Adrenal gland (tissue), 12 donors: ENCODE measurements around the gene MAST4. TPM values are rescaled to one million over a fixed set of nuclear protein-coding genes. Genes with fewer than 3 reads are reported as not detected.

ENCODE experiments used
- DNase-seq, 7 donors: peaks; one replicate each; pipeline ENCODE4 v3.0.0-alpha.2; 2019 to 2020
- H3K27ac ChIP-seq, 5 donors: fragments of 200-600 bp; sonication (generic) in 4 of 5; 1 replicate in 3 of 5; 2 replicates in 2 of 5; pipeline versions ENCODE4 v1.5.1 to v1.8.0; 2016 to 2020; ENCODE audit warnings: mild to moderate bottlenecking in 1 of 5
- H3K27me3 ChIP-seq: fragments of 200-600 bp; 2 replicates; pipeline ENCODE4 v1.8.0; 2021
- H3K36me3 ChIP-seq, 2 donors: fragments of 200-600 bp; replicated peaks in 1 of 2; 1 replicate in 1 of 2; 2 replicates in 1 of 2; pipeline versions ENCODE4 v1.5.1 to v1.8.0; 2018 to 2022
- H3K4me1 ChIP-seq, 2 donors: fragments of 200-600 bp; replicated peaks in 1 of 2; 1 replicate in 1 of 2; 2 replicates in 1 of 2; pipeline versions ENCODE4 v1.5.1 to v1.8.0; 2018 to 2021
- H3K4me3 ChIP-seq, 4 donors: fragments of 200-600 bp; sonication (generic) in 3 of 4; one replicate each; pipeline ENCODE4 v1.5.1; 2016 to 2018
- H3K9me3 ChIP-seq, 3 donors: fragments of 200-600 bp; sonication (generic) in 1 of 3; replicated peaks in 1 of 3; 1 replicate in 2 of 3; 2 replicates in 1 of 3; pipeline versions ENCODE4 v1.5.1 to v1.8.0; 2016 to 2021
- CTCF ChIP-seq, 6 experiments: fragments of 450-650 bp in 4 of 6; fragments of 200-600 bp in 2 of 6; sonication (generic) in 1 of 6; IDR thresholded peaks; 1 replicate in 5 of 6; 2 replicates in 1 of 6; pipeline versions ENCODE4 v1.5.1 to v1.8.0; 2016 to 2021; ENCODE audit warnings: antibody characterized with exemption in 6 of 6, mild to moderate bottlenecking in 2 of 6, moderate library complexity in 1 of 6
- POLR2A ChIP-seq, 2 donors: fragments of 450-650 bp; IDR thresholded peaks; one replicate each; pipeline ENCODE4 v1.6.1; 2017; ENCODE audit warnings: antibody characterized with exemption in 2 of 2, mild to moderate bottlenecking in 2 of 2, moderate library complexity in 1 of 2
- WGBS, 4 donors: extraction: QIAGEN DNeasy Blood & Tissue Kit in 2 of 4; methylation state at CpG; one replicate each; pipeline versions ENCODE4 v1.1.5 to v1.1.7; 2013 to 2017; 5-methylcytosine and 5-hydroxymethylcytosine counted together
- intact Hi-C, 2 donors: fragments of 100-400 bp; cut with DNase I; formaldehyde crosslinking; loops; one replicate each; pipeline versions ENCODE4 v1.14.1 to v1.15.0; 2022 to 2023
- polyA plus RNA-seq, 3 donors: library from polyadenylated mRNA; stranded (reverse); fragments of 200-250 nt in 2 of 3; fragments of 350-450 nt in 1 of 3; fragmentation: Illumina TruSeq in 1 of 3; extraction: RNeasy Lipid Tissue Mini Kit (QIAGEN cat#74804) in 1 of 3; gene quantifications; one replicate each; pipeline ENCODE4 v1.2.3, GENCODE V29; 2013 to 2014
- total RNA-seq, 9 donors: library from RNA; depleted of rRNA in 4 of 9; stranded (reverse); fragments of >200 nt in 4 of 9; fragments of 120-200 nt in 1 of 9; fragmentation: NEBNext Ultra II Directional in 1 of 9; extraction: Animal tissue kit (Norgen Biotek cat#: 25700) in 1 of 9; gene quantifications; one replicate each; pipeline versions ENCODE4 v1.1.0 to v1.2.4, GENCODE V29; 2013 to 2023
- donor health status: healthy with polysubstance abuse.
- donor health status: Bipolar disorder and iron deficiency.
- donor health status: DM: yes; HTN: yes; CAD: no.
- donor health status: DM: no; HTN: no; CAD: no.
- donor health status: DM: no; HTN: no; CAD: no.
- donor health status: DM: yes; HTN: yes; CAD: no.

The MAST4 gene
- total and polyA plus RNA-seq, 12 donors = 12.3 to 95.0 (median 42.8) TPM

- TF ChIP-seq CTCF (IDR thresholded peaks at IDR 0.05) = no peak
- no peak for TF ChIP-seq POLR2A (IDR thresholded peaks at IDR 0.05)
- DNase-seq = no peak
- Histone ChIP-seq H3K27me3 (no peaks in the 10 kb centered on the region), H3K9me3 (no peaks in the 10 kb centered on the region), H3K27ac (no peak overlapping the region), H3K4me3 (no peak overlapping the region), H3K4me1 (no peaks in the 10 kb centered on the region), H3K36me3 (no peaks in the 10 kb centered on the region)
- intact Hi-C loops = no loop called here
- WGBS, 4 donors = 59 to 67% (median 67%) methylated on average over 7 of the region's 7 CpGs
Observed at GRCh38 chr5:66945389-66946349, 349.5 kb downstream of the MAST4 start.

- TF ChIP-seq CTCF (IDR thresholded peaks at IDR 0.05) (no peak), POLR2A (IDR thresholded peaks at IDR 0.05) (no peak)
Observed at GRCh38 chr5:66947458-66947857, 351.3 kb downstream of the MAST4 start.

GRCh38 chr5:66949066-66949465 lies 352.9 kb downstream of the MAST4 start:
- no peak for DNase-seq
- Histone ChIP-seq H3K27ac (no peak overlapping the region), H3K36me3 (no peaks in the 10 kb centered on the region), H3K4me1 (no peaks in the 10 kb centered on the region), H3K9me3 (no peaks in the 10 kb centered on the region), H3K27me3 (no peaks in the 10 kb centered on the region), H3K4me3 (no peak overlapping the region)
- TF ChIP-seq POLR2A (IDR thresholded peaks at IDR 0.05) (no peak), CTCF (IDR thresholded peaks at IDR 0.05) (no peak)
- WGBS, 4 donors = 90 to 94% (median 92%) methylated on average over 4 of the region's 4 CpGs
- intact Hi-C loops = no loop called here

More at GRCh38 chr5:66947458-66947857, 351.3 kb downstream of the MAST4 start:
- Histone ChIP-seq H3K27me3 (no peaks in the 10 kb centered on the region), H3K9me3 (no peaks in the 10 kb centered on the region), H3K4me3 (no peak overlapping the region), H3K4me1 (no peaks in the 10 kb centered on the region), H3K27ac (no peak overlapping the region), H3K36me3 (no peaks in the 10 kb centered on the region)
- no peak for DNase-seq
- intact Hi-C loops = no loop called here
- WGBS, 4 donors = 77 to 86% (median 83%) methylated on average over 4 of the region's 4 CpGs

GRCh38 chr5:66952153-66952552 lies 356.0 kb downstream of the MAST4 start:
- intact Hi-C loops = no loop called here

More at GRCh38 chr5:66952153-66952552, 356.0 kb downstream of the MAST4 start:
- 96 to 100% (median 97%) methylated on average over 1 of the region's 1 CpG for WGBS, 4 donors
- Histone ChIP-seq H3K9me3 (no peaks in the 10 kb centered on the region), H3K4me1 (no peaks in the 10 kb centered on the region), H3K27ac (no peak overlapping the region), H3K4me3 (no peak overlapping the region), H3K27me3 (no peaks in the 10 kb centered on the region), H3K36me3 (no peaks in the 10 kb centered on the region)
- no peak for TF ChIP-seq POLR2A (IDR thresholded peaks at IDR 0.05)
- no peak for TF ChIP-seq CTCF (IDR thresholded peaks at IDR 0.05)
- DNase-seq = no peak
